Inflammatory macrophage treated with lipopolysaccharide for 4 hours (primary cell): ENCODE measurements around the gene EXOC1L.

ENCODE experiments used
- DNase-seq: peaks from one replicate; pipeline ENCODE4 v3.0.0-alpha.2; 2020

Gene EXOC1L, protein sequence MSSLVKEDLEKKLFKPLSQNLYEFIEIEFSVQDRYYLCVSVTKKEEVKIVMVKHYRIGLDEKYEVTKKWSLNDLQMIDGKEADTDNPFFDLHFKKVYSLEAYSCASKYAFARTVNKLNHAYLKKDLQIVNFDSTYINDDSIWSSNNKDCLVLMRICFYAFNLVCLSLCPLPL

DNA sequence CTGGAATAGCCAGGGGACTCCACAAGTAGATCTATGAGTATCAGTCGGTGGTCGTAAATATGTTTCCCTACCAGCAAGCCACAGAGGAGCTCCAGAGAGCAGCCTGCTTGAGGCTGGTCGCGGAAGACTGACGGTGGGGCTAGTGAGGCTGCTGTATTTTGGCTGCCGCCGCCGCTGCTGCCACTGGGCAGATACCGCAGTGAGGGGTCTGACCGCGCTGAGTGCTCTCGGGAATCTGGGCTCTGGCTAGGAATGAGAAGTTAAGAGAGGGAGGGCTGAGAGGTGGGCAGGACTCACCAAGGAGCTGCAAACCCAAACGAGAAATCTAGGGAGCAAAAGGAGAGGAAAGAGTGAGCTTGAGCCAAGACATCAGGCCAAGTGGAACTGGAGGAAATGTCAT, at the start of gene EXOC1L:
EXOC1L (plus strand) TSS at position 157 of the 400 bp plus-strand sequence; CDS start at position 394, 237 bp downstream.
- no peak for DNase-seq

DNA sequence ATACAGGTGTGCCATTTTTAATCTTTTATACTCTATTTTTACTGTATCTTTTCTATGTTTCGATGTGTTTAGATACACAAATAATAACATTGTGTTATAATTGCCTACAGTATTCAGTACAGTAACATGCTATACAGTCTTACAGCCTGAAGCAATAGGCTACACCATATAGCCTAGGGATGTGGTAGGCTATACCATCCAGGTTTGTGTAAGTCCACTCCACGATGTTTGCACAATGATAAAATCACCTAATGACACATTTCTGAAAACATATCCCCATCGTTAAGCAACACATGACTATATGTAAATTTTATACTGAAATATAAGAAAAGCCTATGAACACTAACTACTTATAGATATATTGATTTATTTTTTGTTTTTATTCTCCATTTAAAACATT, 48.9 kb upstream of the EXOC1L start:
- no peak for DNase-seq

DNA sequence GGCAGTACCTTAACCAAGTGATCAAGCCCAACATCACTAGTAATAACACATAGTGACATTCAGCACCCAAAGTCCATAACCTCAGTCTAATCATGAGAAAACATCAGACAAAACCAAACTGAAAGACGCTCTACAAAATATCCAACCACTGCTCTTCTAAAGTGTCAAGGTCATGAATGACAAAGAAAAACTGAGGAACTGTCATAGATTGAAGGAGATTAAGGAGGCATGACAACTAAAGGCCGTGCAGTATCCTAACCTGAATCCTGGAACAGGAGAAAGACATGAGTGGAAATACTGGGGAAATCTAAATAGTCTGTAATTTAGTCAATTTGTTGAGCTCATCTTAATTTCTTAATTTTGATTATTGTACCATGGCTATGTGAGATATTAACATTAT, 38.2 kb upstream of the EXOC1L start:
- DNase-seq = no peak

DNA sequence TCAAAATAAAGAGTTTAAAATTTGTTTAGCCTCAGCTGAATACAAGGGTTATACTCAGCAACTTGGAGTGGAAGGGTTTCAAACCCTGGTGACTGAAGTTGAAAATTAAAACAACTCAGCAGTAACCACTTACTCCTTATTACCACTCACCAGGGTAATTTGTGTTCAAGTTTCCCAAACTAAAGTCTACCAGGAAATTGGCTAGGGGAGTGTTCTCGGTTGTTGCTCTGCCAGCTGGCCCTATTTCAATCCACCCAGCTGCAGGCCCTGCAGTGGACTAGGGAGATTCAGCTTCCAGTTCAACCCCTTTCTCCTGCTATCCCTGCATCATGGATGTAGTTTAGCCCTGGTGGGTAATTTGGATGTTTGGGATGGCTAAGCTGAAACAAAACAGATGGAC, 37.8 kb upstream of the EXOC1L start:
- DNase-seq = no peak

DNA sequence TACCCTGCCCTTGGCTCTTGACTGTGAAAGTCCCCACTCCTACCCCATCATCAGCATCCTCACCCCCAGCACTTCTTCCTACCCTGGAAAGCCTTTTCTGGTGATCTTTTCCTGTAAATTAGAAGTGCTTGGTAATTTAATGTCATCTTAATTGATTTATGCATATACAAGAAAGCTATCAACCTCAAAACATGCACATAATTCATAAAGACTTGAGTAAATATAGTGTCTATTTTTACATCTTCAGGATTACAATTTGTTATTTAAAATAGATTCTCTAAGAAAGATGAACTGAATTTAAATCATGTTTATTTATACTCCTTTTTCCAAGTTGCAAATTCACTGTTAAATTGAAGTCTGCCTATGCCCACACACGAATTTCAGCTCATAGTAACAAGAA, 36.0 kb upstream of the EXOC1L start:
- no peak for DNase-seq

DNA sequence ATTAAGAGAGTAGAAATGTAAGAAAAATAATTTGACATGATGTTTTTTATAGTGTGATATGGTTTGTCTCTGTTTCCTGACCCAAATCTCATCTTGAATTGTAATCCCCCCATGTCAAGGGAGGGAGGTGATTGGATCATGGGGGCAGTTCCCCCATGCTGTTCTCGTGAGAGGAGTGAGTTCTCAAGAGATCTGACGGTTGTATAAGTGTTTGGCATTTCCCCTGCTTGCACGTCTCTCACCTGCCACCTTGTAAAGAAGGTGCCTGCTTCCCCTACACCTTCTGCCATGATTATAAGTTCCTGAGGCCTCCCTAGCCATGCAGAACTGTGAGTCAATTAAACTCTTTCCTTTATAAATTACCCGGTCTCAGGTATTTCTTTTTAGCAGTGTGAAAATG, 34.8 kb upstream of the EXOC1L start:
- DNase-seq = no peak

DNA sequence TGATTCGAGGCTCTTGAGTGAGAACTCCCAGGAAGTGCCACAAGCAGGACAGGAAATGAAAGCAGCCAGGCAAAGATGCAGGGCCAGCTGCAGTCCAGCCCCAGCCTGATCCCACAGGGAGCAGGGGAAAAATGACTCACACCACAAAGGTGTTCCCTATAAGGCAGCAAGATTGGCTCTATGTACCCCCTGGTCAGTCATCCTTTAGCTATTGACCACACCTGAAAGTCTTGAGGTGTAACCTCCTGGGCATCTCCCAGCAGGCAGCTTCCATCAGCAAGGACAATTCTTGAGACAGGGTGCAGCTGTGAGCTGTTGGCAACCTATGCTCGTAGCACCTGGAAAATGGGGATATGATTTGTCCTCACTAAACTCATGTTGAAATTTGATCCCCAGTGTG, 27.9 kb upstream of the EXOC1L start:
- no peak for DNase-seq

DNA sequence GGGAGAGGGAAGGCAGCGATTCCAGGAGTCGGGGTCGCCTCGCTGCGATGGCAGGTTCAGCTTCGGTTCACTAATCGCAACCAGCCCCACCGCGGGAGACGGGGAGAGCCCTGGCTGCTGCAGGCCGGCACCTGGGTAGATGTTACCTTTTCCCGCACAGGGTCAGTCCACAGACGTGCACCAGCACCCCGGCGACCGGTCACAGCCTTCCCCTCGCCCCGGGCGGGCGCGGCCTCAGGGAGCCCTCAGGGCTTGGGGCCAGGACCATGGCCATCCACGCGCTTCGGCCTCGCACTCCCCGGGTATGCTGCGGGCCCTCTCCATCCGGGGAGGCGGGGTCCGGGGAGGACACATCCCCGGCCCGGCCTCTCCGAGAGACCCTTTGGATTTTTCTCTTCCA, 26.1 kb upstream of the EXOC1L start:
- DNase-seq = no peak

DNA sequence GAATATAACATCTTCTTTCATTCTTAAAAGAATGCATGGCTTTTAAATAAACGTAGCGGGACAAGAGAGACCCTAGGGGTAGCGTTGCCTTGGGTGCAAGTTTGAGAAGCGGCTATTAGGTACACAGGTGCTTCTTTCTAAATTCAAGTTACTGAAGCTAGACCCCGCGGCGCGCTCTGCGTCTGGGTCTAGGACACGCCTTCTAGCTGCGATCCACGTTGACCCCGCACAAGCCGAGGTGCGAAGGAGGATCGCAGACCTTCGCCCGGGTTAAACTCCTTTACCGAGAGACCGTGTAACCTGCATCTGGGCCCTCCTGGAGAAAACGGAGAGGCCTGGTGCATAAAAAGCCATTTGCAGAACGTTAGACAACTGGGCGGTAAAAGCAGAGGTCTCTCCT, 25.5 kb upstream of the EXOC1L start:
- no peak for DNase-seq

DNA sequence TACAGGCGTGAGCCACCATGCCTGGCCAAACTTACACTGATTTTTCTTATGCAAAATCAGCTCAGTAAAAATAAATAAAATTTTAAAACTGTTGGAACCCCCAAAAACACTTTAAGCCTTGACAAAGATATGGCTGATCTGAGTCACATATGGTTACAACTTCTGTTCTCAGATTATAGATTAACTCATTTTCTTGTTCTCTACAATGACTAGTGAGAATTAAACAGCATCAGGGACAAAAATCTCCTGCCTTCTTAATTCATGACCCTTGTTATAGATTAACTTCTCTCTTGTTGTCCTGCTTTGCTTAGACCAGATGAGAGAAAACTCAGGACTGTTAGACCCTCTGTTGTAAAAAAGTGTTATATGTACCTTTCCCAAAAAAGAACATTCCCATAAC, 24.2 kb upstream of the EXOC1L start:
- no peak for DNase-seq

DNA sequence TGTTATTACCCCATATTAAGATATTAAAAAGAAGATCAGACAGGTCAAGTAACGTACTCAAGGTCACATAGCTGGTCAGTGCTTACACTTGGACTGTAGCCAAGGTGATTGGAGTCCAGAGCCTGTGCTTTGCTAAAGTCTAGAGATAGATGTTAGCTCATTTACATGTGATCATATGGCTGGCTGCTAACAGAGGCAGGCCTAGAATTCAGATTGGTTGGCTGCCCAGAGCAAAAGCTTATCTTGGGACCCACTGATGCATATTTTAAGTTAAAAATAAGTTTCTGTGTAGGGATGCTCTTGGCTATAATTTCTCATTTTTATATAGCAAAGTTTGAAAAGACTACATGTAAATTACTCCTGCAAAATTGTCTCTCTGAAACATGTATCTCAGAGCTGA, 18.1 kb upstream of the EXOC1L start:
- DNase-seq = no peak

DNA sequence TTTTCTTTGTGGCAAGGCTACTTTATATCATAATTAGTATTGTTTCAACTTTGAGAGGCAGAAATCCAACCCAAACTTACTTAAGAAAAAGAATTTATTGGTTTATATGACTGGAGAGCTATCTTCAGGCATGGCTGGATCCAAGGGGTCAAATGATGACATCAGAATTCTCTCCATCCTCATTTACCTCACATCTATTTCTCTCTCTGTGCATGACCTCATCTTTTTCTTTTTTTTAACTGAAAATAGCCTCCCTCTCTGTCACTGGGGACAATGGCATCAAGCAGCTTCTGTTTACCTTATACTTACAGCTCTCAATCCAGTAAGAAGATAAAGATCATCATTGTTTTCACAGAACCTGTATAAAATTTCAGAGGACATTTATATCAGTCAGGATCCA, 12.0 kb upstream of the EXOC1L start:
- no peak for DNase-seq

DNA sequence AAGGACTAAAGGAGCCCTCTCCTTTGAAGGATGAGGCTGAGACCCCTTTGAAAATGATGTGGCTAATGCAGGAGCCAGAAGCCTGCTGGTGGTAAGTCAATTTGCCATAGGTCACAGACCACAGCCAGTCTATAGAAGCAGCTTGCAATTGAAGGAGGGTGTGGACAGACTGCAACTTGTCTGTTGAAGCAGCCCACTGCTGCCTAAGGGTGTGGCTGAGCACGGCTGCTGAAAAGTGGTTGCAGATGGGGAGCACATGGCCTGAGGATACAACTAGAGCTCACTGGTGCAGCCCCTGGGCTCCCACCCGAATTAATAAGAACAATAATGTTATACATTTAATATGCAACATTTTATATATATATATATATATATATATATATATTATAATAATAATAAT, 11.4 kb upstream of the EXOC1L start:
- DNase-seq = no peak

DNA sequence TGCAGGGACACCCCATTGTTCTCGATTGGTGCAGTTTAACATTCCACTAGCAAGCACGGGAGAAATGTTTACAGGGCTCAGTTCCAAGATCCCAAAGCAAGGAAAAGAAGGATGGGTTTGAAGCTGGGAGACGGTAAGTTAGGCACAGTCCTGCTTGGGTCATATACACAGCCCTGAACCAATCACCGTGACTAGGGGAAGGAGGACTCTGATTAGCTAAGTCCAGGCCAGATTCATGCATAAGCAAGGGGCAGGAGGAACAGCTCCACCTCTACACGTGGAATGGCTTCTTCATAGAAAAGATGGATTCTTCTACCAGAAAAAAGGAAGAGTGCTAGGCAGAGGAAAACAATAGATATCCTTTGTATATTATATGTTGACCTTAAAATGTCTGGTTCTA, 11.0 kb upstream of the EXOC1L start:
- no peak for DNase-seq

DNA sequence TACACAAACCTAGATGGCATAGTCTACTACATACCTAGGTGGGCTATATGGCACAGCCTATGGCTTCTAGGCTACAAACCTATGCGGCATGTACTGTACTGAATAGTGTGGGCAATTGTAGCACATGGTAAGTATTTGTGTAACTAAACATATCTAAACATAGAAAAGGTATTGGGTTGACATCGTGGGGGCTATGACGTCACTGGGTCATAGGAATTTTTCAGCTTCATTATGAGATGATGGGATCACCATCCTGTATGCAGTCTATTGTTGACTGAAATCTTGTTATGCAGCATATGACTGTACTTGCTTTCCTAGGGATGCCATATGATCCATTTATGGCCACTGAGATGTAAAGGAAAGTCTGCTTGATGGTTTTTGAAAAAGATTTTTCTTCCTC, 1.9 kb upstream of the EXOC1L start:
- DNase-seq = no peak

DNA sequence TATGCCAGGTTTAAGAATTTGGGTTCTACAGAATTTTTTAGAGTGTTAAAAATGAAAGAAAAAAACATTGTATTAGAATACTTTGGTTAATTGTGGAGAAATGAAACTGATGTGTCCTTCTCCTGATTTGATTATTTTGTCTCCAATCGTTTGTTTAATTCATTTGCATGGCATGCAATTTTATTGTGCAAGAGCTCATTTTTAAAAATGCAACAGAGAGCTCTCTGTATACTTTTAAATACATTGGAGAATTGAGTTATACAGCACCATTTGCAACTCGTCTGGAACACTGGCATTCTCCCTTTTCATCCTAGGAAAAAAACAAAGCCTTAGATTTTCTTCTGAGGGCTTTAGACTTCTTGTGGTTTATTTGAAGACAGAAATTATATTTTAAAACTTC, 689 bp downstream of the EXOC1L start:
- no peak for DNase-seq

DNA sequence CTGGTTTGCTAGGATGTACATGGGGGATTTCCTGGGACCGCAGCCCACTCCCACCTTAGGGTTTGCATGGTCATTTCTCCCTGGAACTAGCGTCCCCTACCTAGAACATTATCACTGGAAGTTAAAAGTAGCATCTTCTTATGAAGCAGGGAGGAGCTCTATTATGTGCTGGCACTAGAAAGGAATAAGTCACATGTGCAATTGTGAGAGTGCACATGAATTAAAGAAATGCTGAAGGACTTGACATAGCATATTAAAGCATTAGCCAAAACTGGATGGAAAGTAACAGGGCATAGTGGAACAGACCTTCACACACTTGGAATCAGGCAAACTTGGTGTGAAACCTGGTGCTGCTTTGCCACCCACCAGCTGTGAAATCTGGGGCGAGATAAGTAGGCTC, 2.7 kb downstream of the EXOC1L start:
- no peak for DNase-seq

DNA sequence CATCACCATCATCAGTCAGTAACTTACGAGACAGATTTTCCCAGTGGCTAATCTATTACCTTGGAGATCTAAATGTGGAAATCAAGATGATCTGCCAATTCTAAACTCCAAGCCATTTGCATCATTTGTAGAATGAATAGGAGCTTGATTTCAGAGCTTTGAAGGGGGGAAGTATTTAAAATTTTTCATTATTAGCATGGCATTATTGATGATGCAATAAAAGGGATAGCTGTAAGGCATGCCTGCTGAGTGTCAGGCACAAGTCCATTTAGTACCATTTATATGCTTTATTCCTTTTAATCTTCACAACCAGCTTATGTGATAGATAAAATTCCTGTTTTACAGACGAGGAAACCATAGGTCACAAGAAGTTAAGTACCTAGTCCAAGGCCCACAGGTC, 5.3 kb downstream of the EXOC1L start:
- no peak for DNase-seq

DNA sequence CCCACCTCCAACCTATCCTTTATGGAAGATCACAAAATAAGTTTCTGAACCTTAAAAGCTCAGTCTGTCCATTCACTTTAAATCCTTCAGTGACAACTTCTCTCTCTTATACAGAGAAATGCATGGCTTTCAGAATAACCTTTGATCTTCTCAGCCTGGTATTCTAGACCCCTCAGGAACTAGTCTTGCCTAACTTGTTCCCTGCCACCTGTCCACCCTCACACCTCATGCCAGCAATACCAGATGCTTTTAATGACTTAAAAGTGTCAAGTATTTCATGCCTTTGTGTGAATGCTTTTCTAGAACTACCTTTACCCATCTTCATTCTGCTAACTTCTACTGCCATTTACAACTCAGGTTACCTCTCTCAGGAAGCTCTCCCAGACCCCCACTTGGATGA, 7.4 kb downstream of the EXOC1L start:
- DNase-seq = no peak

DNA sequence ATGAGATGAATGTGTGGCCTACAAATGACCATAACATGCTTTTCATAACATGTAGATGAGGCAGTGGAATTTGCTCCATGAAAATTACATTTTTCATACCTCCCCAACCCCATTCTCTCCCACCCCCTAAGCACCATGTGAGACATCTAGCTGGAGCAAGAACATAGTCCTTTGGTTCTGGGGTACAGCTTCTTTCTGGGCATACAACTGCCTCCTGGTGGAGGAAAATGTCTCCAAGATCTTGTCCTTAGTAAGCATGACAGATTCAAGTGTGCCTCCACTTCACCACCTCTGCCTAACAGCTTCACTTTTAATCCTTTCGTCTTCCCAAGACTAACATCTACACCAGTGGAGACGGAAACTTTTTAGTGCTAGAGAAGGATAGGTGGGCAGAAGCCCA, 8.0 kb downstream of the EXOC1L start:
- DNase-seq = no peak

DNA sequence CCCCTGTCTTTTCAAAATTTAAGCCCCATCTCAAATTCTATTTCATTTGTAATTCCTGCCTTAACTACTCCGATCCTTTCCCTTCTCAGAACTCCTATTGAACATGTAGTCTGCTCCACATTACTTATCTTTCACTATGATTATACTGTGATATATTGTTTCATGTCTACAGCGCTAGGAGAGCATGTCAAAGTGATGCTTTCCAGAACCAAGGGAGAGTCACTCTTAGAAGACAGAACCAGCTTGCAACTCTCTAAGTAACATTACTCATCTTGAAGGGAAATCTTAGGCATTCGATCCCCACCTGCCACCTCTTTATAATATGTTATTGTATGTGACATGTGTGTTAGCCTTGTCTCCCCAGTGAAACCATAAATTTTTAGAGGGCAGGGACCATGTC, 10.5 kb downstream of the EXOC1L start:
- no peak for DNase-seq

DNA sequence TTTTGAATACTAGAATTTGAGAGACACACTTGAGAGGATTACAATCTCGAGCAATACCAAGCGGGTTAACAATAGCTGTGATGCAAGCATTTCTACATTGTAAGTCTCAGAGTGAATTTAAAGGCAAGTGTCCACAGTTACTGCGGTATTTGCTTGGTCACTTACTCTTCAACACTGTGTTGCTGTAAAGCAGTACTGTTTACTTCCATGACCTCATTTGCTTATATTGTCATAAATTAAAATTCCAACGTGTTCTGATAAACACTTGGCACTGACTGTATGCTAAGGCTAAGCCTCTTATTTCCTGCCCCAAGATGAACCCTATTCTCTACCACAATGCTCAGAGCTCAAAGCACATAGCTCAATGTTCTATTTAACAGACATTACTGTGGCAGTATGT, 11.1 kb downstream of the EXOC1L start:
- DNase-seq = no peak

DNA sequence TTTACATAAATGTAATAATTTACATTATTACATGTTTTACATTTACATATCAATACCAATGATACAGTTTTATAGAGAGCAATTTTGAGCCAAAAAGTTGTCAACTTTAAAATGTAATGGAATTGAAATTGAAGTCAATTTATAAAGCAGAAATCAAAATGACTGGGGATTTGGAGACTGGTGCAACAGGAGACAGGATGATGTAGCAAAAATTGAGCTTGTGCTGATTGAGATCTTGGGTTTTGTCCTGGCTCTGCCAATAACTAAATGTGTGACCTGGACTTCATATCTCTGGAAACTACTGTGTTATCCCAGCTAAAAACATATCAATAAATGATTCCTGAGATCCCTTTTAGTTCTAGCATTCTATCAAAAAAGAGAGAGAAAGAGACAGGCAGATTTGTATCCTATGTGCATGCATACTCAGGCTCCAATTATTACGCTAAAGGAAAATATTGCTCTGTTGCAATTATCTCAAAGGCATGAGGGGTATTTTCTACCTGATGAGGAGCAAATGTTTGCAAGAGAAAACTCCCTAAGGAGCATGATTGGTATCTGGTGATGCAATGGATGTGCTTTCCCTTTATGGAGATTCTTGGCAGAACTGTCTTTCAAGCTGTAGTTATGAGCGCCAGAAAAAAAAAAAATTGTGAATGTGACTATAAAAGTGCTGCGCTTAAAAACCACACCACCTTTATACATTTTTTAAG, 14.7 kb downstream of the EXOC1L start:
- DNase-seq = no peak

DNA sequence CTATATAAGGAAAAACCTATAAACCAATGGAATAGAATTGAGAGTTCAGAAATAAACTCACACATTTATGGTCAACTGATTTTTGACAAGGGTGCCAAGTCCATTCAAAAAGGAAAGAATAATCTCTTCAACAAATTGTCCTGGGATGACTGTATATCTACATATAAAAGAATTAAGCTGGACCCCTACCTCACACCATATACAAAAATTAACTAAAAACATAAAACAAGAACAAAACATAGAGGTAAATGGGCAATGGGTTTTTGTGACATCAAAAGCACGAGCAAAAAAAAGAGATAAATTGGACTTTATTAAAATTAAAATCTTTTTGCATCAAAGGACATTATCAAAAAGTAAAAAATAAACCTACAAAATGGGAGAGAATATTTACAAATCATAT, 18.3 kb downstream of the EXOC1L start:
- DNase-seq = no peak

DNA sequence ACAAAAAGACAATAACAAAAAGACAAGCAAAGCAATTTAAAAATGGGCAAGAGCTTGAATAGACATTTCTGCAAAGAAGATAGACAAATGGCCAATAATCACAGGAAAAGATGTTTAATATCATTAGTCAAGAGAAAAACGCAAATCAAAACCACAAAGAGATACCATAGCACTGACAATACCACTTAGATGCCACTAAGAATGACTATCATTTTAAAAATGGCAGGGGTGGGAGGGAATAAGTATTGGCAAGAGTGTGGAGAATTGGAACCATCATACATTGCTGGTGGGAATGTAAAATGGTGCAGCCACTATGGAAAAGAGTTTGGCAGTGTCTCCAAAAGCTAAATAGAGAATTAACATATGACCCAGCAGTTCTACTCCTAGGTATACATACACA, 18.8 kb downstream of the EXOC1L start:
- no peak for DNase-seq
